IMR-90 (cell line): ENCODE data around the gene TMBIM1. TPM values are rescaled to one million over a fixed set of nuclear protein-coding genes. Genes with fewer than 3 reads are reported as not detected.

Experiments
- ATAC-seq: fragments of 200-7000 bp; cut with Tn5 transposase; 2 replicates; pipeline ENCODE4 v1.9.1; 2020; ENCODE audit warnings: low read depth, mild to moderate bottlenecking, moderate library complexity
- BruUV-seq: library from RNA; stranded (reverse); fragments of 400-500 nt; replicated peaks from 2 replicates; lab custom pipeline; 2021; lab: Mats Ljungman, UMichigan
- CTCF ChIA-PET: fragments of 300-600 bp; formaldehyde crosslinking; extraction: SDS; loops from one replicate; lab custom pipeline; 2021; ENCODE audit warnings: antibody characterized with exemption; lab: Yijun Ruan, JAX
- POLR2A ChIA-PET: fragments of 300-600 bp; sonication (Branson Sonifier 250); formaldehyde crosslinking; loops from one replicate; lab custom pipeline; 2022; ENCODE audit warnings: antibody characterized with exemption; ENCODE audit not compliant: unreplicated experiment; lab: Charles Lee
- DNase-seq: peaks from one replicate; pipeline ENCODE4 v3.0.0; 2013
- H2AFZ ChIP-seq: replicated peaks from 2 replicates; pipeline ENCODE3; 2013; ENCODE audit warnings: low read length, mild to moderate bottlenecking; ENCODE audit not compliant: poor library complexity
- H2AK5ac ChIP-seq: 2 replicates; pipeline ENCODE4 v1.6.1; 2013; ENCODE audit warnings: low read depth, low read length, inconsistent platforms
- H2AK9ac ChIP-seq: replicated peaks from 2 replicates; pipeline ENCODE3; 2013; ENCODE audit warnings: mild to moderate bottlenecking, low read depth, low read length, moderate library complexity; ENCODE audit not compliant: poor library complexity
- H2BK120ac ChIP-seq: 2 replicates; pipeline ENCODE4 v1.6.1; 2013; ENCODE audit warnings: low read depth, low read length, inconsistent platforms
- H2BK15ac ChIP-seq: 3 replicates; pipeline ENCODE4 v1.6.1; 2013; ENCODE audit warnings: low read depth, low read length, inconsistent platforms
- H2BK20ac ChIP-seq: 2 replicates; pipeline ENCODE4 v1.6.1; 2013; ENCODE audit warnings: low read depth, mild to moderate bottlenecking, inconsistent platforms, low read length, moderate library complexity
- H2BK5ac ChIP-seq: 2 replicates; pipeline ENCODE4 v1.6.1; 2013; ENCODE audit warnings: mild to moderate bottlenecking, low read depth, low read length, inconsistent platforms; ENCODE audit not compliant: poor library complexity, severe bottlenecking
- H3K14ac ChIP-seq: replicated peaks from 2 replicates; pipeline ENCODE4 v1.6.1; 2013; ENCODE audit warnings: low read depth, low read length, inconsistent platforms
- H3K18ac ChIP-seq: 2 replicates; pipeline ENCODE4 v1.6.1; 2013; ENCODE audit warnings: low read depth, low read length, control low read depth
- H3K23ac ChIP-seq: 2 replicates; pipeline ENCODE4 v1.6.1; 2013; ENCODE audit warnings: low read depth, low read length, inconsistent platforms
- H3K27ac ChIP-seq: 2 replicates; pipeline ENCODE4 v1.5.1; 2013; ENCODE audit warnings: mild to moderate bottlenecking, control low read depth, low read length; ENCODE audit not compliant: insufficient read depth
- H3K27me3 ChIP-seq: 2 replicates; pipeline ENCODE4 v1.6.1; 2013; ENCODE audit warnings: low read length; ENCODE audit not compliant: control insufficient read depth, insufficient read depth
- H3K36me3 ChIP-seq: 2 replicates; pipeline ENCODE4 v1.6.1; 2013; ENCODE audit warnings: low read length, mixed read lengths; ENCODE audit not compliant: control insufficient read depth, insufficient read depth
- H3K4ac ChIP-seq: 2 replicates; pipeline ENCODE4 v1.6.1; 2013; ENCODE audit warnings: low read depth, low read length, inconsistent platforms
- H3K4me1 ChIP-seq: 2 replicates; pipeline ENCODE4 v1.6.1; 2013; ENCODE audit warnings: low read length, mixed read lengths; ENCODE audit not compliant: control insufficient read depth, insufficient read depth
- H3K4me2 ChIP-seq: 2 replicates; pipeline ENCODE4 v1.6.1; 2013; ENCODE audit warnings: low read depth, mild to moderate bottlenecking, control low read depth, low read length, moderate library complexity
- H3K4me3 ChIP-seq: 2 replicates; pipeline ENCODE4 v1.5.1; 2013; ENCODE audit warnings: low read depth, mild to moderate bottlenecking, control low read depth, low read length, moderate library complexity; ENCODE audit not compliant: insufficient read depth
- H3K56ac ChIP-seq: 2 replicates; pipeline ENCODE4 v1.6.1; 2013; ENCODE audit warnings: low read length, inconsistent platforms; ENCODE audit not compliant: insufficient read depth; ENCODE audit errors: extremely low read depth
- H3K79me1 ChIP-seq, 2 experiments: 2 replicates each; pipeline ENCODE4 v1.6.1; 2013; ENCODE audit warnings: low read length in 2 of 2, inconsistent platforms in 1 of 2, low read depth in 1 of 2
- H3K9ac ChIP-seq: 2 replicates; pipeline ENCODE4 v1.6.1; 2013; ENCODE audit warnings: low read depth, low read length, control low read depth
- H3K9me1 ChIP-seq: 2 replicates; pipeline ENCODE4 v1.6.1; 2013; ENCODE audit warnings: low read length, inconsistent platforms; ENCODE audit not compliant: insufficient read depth
- H3K9me3 ChIP-seq: 2 replicates; pipeline ENCODE4 v1.6.1; 2013; ENCODE audit warnings: low read length; ENCODE audit not compliant: control insufficient read depth, insufficient read depth
- H4K20me1 ChIP-seq: 2 replicates; pipeline ENCODE4 v1.6.1; 2013; ENCODE audit warnings: low read length, inconsistent platforms; ENCODE audit not compliant: insufficient read depth
- H4K5ac ChIP-seq: 2 replicates; pipeline ENCODE4 v1.6.1; 2013; ENCODE audit warnings: mild to moderate bottlenecking, low read depth, low read length, control low read depth
- H4K8ac ChIP-seq, 2 experiments: 2 replicates each; pipeline ENCODE4 v1.6.1; 2013; ENCODE audit warnings: low read depth in 2 of 2, low read length in 2 of 2, control low read depth in 1 of 2, inconsistent platforms in 1 of 2
- H4K91ac ChIP-seq: 2 replicates; pipeline ENCODE4 v1.6.1; 2013; ENCODE audit warnings: low read depth, low read length, inconsistent platforms; ENCODE audit not compliant: insufficient read depth
- BHLHE40 ChIP-seq: fragments of 150-350 bp; IDR thresholded peaks from 2 replicates; pipeline ENCODE4 v1.6.1; 2016; ENCODE audit warnings: mild to moderate bottlenecking, low read depth, low read length
- CHD1 ChIP-seq: IDR thresholded peaks from 2 replicates; pipeline ENCODE4 v1.6.1; 2012; ENCODE audit warnings: low read depth, low read length, improper control_type of control experiment
- CTCF ChIP-seq: conservative IDR thresholded peaks from 2 replicates; pipeline ENCODE4 v1.5.1; 2012; ENCODE audit warnings: mild to moderate bottlenecking, low read depth, low read length, improper control_type of control experiment
- MAZ ChIP-seq: IDR thresholded peaks from 2 replicates; pipeline ENCODE4 v1.6.1; 2012; ENCODE audit warnings: low read depth, mild to moderate bottlenecking, low read length, improper control_type of control experiment, moderate library complexity, borderline replicate concordance
- MXI1 ChIP-seq: IDR thresholded peaks from 2 replicates; pipeline ENCODE4 v1.6.1; 2012; ENCODE audit warnings: low read depth, mild to moderate bottlenecking, low read length, moderate library complexity, borderline replicate concordance
- RAD21 ChIP-seq: IDR thresholded peaks from 2 replicates; pipeline ENCODE4 v1.6.1; 2012; ENCODE audit warnings: low read length, improper control_type of control experiment
- USF2 ChIP-seq: fragments of 150-350 bp; IDR thresholded peaks from 2 replicates; pipeline ENCODE4 v1.6.1; 2017; ENCODE audit warnings: mild to moderate bottlenecking, antibody characterized with exemption, low read length, low read depth
- WGBS, 2 experiments: methylation state at CpG; one replicate each; pipeline versions ENCODE4 v1.1.5 to v1.1.7; 2013; ENCODE audit warnings: missing lambda C conversion rate in 2 of 2; ENCODE audit not compliant: insufficient read length in 1 of 2; ENCODE audit errors: extremely low coverage in 2 of 2; 5-methylcytosine and 5-hydroxymethylcytosine counted together
- dilution Hi-C: fragments of 300-500 bp; cut with HindIII; formaldehyde crosslinking; loops from one replicate; pipeline ENCODE4 v1.14.3; 2018; ENCODE audit warnings: low sequenced_read_pairs; ENCODE audit not compliant: unreplicated experiment
- in situ Hi-C: fragments of 300-500 bp; cut with MboI; formaldehyde crosslinking; loops from 3 replicates; pipeline ENCODE4 v1.14.3; 2019; ENCODE audit warnings: low sequenced_read_pairs, inconsistent platforms, mixed read lengths
- intact Hi-C: fragments of 100-400 bp; cut with micrococcal nuclease; formaldehyde crosslinking; loops from 2 replicates; pipeline ENCODE4 v1.10.0; 2022
- polyA plus RNA-seq, 3 experiments: library from polyadenylated mRNA; depleted of rRNA; stranded (reverse); fragments of >200 nt; gene quantifications; 2 replicates each; pipeline ENCODE4 v1.2.3, GENCODE V29; 2012; ENCODE audit warnings: low replicate concordance in 1 of 3
- total RNA-seq: library from RNA; depleted of rRNA; stranded (reverse); fragments of >200 nt; gene quantifications from 2 replicates; pipeline ENCODE4 v1.2.3, GENCODE V29; 2012
- TF ChIP-seq, protein P1 (sequence below): fragments of 150-350 bp; IDR thresholded peaks from 2 replicates; pipeline ENCODE4 v1.6.1; 2016; ENCODE audit warnings: low read depth, mild to moderate bottlenecking, low read length, moderate library complexity, borderline replicate concordance

The TMBIM1 gene
- total and polyA plus RNA-seq, 2 of the 4 experiments (the other 2 are of a cell fraction), result 84.6 to 102 TPM

DNA sequence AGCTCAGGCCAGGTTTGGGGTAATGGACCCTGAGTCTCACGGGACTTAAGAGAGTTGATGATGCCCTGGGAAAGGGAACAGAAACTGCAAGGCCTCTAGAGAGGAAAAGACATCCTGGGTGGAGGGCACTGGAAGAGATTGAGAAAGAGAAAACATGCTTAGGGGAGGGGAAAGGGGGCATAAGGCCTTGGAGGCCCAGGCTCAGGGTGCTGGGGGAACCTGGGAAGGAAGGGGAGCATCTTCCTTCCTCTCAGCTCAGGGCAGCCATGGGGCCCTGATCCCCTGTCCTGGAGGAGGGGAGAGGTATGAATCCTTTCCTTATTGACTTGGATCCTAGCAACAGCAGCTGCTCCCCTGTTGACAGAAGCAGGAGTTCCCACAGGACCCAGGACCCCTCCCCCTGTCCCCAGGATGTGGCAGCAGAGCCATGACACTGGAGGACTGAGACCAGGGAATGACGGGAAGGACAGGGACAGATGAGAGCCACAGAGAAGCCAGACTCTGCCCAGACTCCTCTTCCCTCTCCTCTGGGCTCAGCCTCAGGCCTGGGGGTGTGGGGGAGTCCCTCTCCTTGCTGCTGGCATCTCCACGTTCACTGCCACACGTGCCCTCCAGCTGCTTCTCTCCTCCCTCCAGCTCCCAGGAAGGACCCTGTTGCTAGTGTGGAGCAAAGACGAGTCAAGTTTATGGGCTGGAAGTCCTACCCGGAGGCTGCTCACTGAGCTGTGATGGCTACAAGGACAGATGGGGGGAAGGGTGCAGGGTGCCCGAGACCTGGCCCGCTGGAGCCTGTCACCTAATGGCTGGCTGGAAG is 30.7 kb downstream of the TMBIM1 start:
- H3K4me1 ChIP-seq, result peaks cover 12% of the 10 kb centered on the region
- BruUV-seq, result no TSS peak
- no peak overlapping the region for H2AK5ac ChIP-seq
- WGBS, 2 experiments, result 83% methylated on average over 1 of the region's 8 CpGs; no CpG with 5 or more reads in 1 of the 2 experiments
- DNase-seq, result no peak
- H2AK9ac ChIP-seq, result no peak overlapping the region
- no peak overlapping the region for H2BK15ac ChIP-seq
- H3K4me2 ChIP-seq, result no peak overlapping the region
- no peak overlapping the region; the same call in 1 of the 2 replicates for H3K23ac ChIP-seq
- H4K8ac ChIP-seq, result no peak overlapping the region
- H2BK120ac ChIP-seq, result no peak overlapping the region
- H3K27ac ChIP-seq, result no peak overlapping the region
- in situ Hi-C loops (no loop called here), dilution Hi-C loops (no loop called here), intact Hi-C loops (no loop called here)
- POLR2A ChIA-PET, result no interaction called here
- no peak overlapping the region for H2AFZ ChIP-seq
- no peak overlapping the region for H3K14ac ChIP-seq
- ATAC-seq, result no peak
- TF ChIP-seq CHD1 (no peak), BHLHE40 (no peak), USF2 (no peak), MAZ (no peak), CTCF (no peak), RAD21 (no peak), MXI1 (no peak)
- TF ChIP-seq, protein P1, sequence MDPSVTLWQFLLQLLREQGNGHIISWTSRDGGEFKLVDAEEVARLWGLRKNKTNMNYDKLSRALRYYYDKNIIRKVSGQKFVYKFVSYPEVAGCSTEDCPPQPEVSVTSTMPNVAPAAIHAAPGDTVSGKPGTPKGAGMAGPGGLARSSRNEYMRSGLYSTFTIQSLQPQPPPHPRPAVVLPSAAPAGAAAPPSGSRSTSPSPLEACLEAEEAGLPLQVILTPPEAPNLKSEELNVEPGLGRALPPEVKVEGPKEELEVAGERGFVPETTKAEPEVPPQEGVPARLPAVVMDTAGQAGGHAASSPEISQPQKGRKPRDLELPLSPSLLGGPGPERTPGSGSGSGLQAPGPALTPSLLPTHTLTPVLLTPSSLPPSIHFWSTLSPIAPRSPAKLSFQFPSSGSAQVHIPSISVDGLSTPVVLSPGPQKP, result no peak
- no peaks in the 10 kb centered on the region for H3K9me3 ChIP-seq
- H3K4me3 ChIP-seq, result no peak overlapping the region
- no peak overlapping the region for H2BK5ac ChIP-seq
- peaks cover 34% of the 10 kb centered on the region for H3K36me3 ChIP-seq
- no peaks in the 10 kb centered on the region; the same call in 1 of the 2 replicates for H3K9me1 ChIP-seq
- H3K27me3 ChIP-seq, result no peaks in the 10 kb centered on the region
- peaks cover 0 to 3% of the 10 kb centered on the region in 2 experiments; a peak in 1 of 4 replicates for H3K79me1 ChIP-seq
- H2BK20ac ChIP-seq, result no peak overlapping the region
- H3K56ac ChIP-seq, result no peak overlapping the region
- CTCF ChIA-PET, result no interaction called here
- no peak overlapping the region for H4K5ac ChIP-seq
- no peak overlapping the region for H3K18ac ChIP-seq
- no peak overlapping the region for H3K9ac ChIP-seq
- H3K4ac ChIP-seq, result no peak overlapping the region
- peaks cover 5% of the 10 kb centered on the region; the same call in 1 of the 2 replicates for H4K20me1 ChIP-seq
- no peak overlapping the region for H4K91ac ChIP-seq
